Astrocyte (in vitro differentiated cells and primary cell): ENCODE measurements around the gene ISG15.

Source experiments
- CTCF ChIP-seq: IDR thresholded peaks from 2 replicates; pipeline ENCODE4 v1.5.1; 2011; ENCODE audit warnings: low read depth, mild to moderate bottlenecking, inconsistent platforms, low read length, moderate library complexity; ENCODE audit not compliant: insufficient read depth
- EZH2 ChIP-seq: IDR thresholded peaks from 2 replicates; pipeline ENCODE4 v1.6.1; 2012; ENCODE audit warnings: mild to moderate bottlenecking, low read length, inconsistent platforms; ENCODE audit not compliant: insufficient read depth

- TF ChIP-seq CTCF (no peak), EZH2 (no peak)
These were observed 33.6 kb upstream of the ISG15 start for GRCh38 chr1:979744-980072.
